ENCODE measurements around the gene DOCK11.
A peak's percentile ranks its signal among the peaks of the same experiment; 100 is the strongest.
"Not testable (repeated sequence)": the region's sequence is repeated elsewhere in the genome, so short reads cannot be mapped to it uniquely, and the experiment has no call there.

Gene DOCK11

GRCh38 chrX:118724775-118725174 lies 229.2 kb downstream of the DOCK11 start:
- H3K36me3 ChIP-seq (ENCODE audit: control insufficient read depth in 2 of 2, insufficient read depth in 2 of 2, low read length in 2 of 2), result no peaks in the 10 kb centered on the region
- peaks cover 20 to 23% of the 10 kb centered on the region in 2 donors for H3K4me1 ChIP-seq (ENCODE audit: control insufficient read depth in 2 of 2, insufficient read depth in 2 of 2, low read length in 2 of 2)
- H3K27ac ChIP-seq (ENCODE audit: low read depth in 2 of 2, low read length in 2 of 2), result peak overlapping the region; percentile 58 to 94
- no peak overlapping the region for H3K4me3 ChIP-seq (ENCODE audit: low read length in 2 of 2)
- H3K27me3 ChIP-seq (ENCODE audit: control insufficient read depth in 2 of 2, insufficient read depth in 2 of 2, low read length in 2 of 2), result no peaks in the 10 kb centered on the region
- no peaks in the 10 kb centered on the region for H3K9me3 ChIP-seq (ENCODE audit: control insufficient read depth in 2 of 2, low read length in 2 of 2)
- no peak overlapping the region for H3K9ac ChIP-seq (ENCODE audit: low read depth in 1 of 2, low read length in 2 of 2)

- H3K4me1 ChIP-seq (ENCODE audit: control insufficient read depth in 2 of 2, insufficient read depth in 2 of 2, low read length in 2 of 2), result peaks cover 20 to 25% of the 10 kb centered on the region in 2 donors
- no peaks in the 10 kb centered on the region for H3K9me3 ChIP-seq (ENCODE audit: control insufficient read depth in 2 of 2, low read length in 2 of 2)
- H3K9ac ChIP-seq (ENCODE audit: low read depth in 1 of 2, low read length in 2 of 2), result peak overlapping the region in 1 of 2 donors; percentile 70
- peak overlapping the region; percentile 89 to 94 for H3K27ac ChIP-seq (ENCODE audit: low read depth in 2 of 2, low read length in 2 of 2)
- H3K4me3 ChIP-seq (ENCODE audit: low read length in 2 of 2), result peak overlapping the region in 1 of 2 donors; percentile 71
- no peaks in the 10 kb centered on the region for H3K36me3 ChIP-seq (ENCODE audit: control insufficient read depth in 2 of 2, insufficient read depth in 2 of 2, low read length in 2 of 2)
- no peaks in the 10 kb centered on the region for H3K27me3 ChIP-seq (ENCODE audit: control insufficient read depth in 2 of 2, insufficient read depth in 2 of 2, low read length in 2 of 2)
Observed at GRCh38 chrX:118726396-118726795, 230.8 kb downstream of the DOCK11 start.

GRCh38 chrX:118726887-118727685 lies 231.5 kb downstream of the DOCK11 start, which contains the start of gene IL13RA1:
TSS of gene IL13RA1 (plus strand) at chrX:118727606. CDS start at chrX:118727639, 33 bp downstream.
- no peaks in the 10 kb centered on the region for H3K36me3 ChIP-seq (ENCODE audit: control insufficient read depth in 2 of 2, insufficient read depth in 2 of 2, low read length in 2 of 2)
- peak within 1 kb of the TSS; percentile 70 to 78 for H3K9ac ChIP-seq (ENCODE audit: low read depth in 1 of 2, low read length in 2 of 2)
- no peaks in the 10 kb centered on the region for H3K9me3 ChIP-seq (ENCODE audit: control insufficient read depth in 2 of 2, low read length in 2 of 2)
- H3K27me3 ChIP-seq (ENCODE audit: control insufficient read depth in 2 of 2, insufficient read depth in 2 of 2, low read length in 2 of 2), result no peaks in the 10 kb centered on the region
- peaks cover 20 to 25% of the 10 kb centered on the region in 2 donors for H3K4me1 ChIP-seq (ENCODE audit: control insufficient read depth in 2 of 2, insufficient read depth in 2 of 2, low read length in 2 of 2)
- H3K4me3 ChIP-seq (ENCODE audit: low read length in 2 of 2), result peak within 1 kb of the TSS; percentile 66 to 76
- H3K27ac ChIP-seq (ENCODE audit: low read depth in 2 of 2, low read length in 2 of 2), result peak within 1 kb of the TSS; percentile 89 to 94

- H3K4me1 ChIP-seq (ENCODE audit: control insufficient read depth in 2 of 2, insufficient read depth in 2 of 2, low read length in 2 of 2), result peaks cover 20 to 25% of the 10 kb centered on the region in 2 donors
- H3K36me3 ChIP-seq (ENCODE audit: control insufficient read depth in 2 of 2, insufficient read depth in 2 of 2, low read length in 2 of 2), result no peaks in the 10 kb centered on the region
- peak overlapping the region; percentile 65 to 76 for H3K4me3 ChIP-seq (ENCODE audit: low read length in 2 of 2)
- no peaks in the 10 kb centered on the region for H3K27me3 ChIP-seq (ENCODE audit: control insufficient read depth in 2 of 2, insufficient read depth in 2 of 2, low read length in 2 of 2)
- H3K27ac ChIP-seq (ENCODE audit: low read depth in 2 of 2, low read length in 2 of 2), result peak overlapping the region; percentile 89 to 94
- no peaks in the 10 kb centered on the region for H3K9me3 ChIP-seq (ENCODE audit: control insufficient read depth in 2 of 2, low read length in 2 of 2)
- peak overlapping the region; percentile 47 to 78 for H3K9ac ChIP-seq (ENCODE audit: low read depth in 1 of 2, low read length in 2 of 2)
Observed at GRCh38 chrX:118727686-118728339, 232.2 kb downstream of the DOCK11 start.

- Histone ChIP-seq H3K27me3 (ENCODE audit: control insufficient read depth in 2 of 2, insufficient read depth in 2 of 2, low read length in 2 of 2) (no peaks in the 10 kb centered on the region), H3K9ac (ENCODE audit: low read depth in 1 of 2, low read length in 2 of 2) (peak overlapping the region; percentile 38 to 78), H3K36me3 (ENCODE audit: control insufficient read depth in 2 of 2, insufficient read depth in 2 of 2, low read length in 2 of 2) (no peaks in the 10 kb centered on the region), H3K4me1 (ENCODE audit: control insufficient read depth in 2 of 2, insufficient read depth in 2 of 2, low read length in 2 of 2) (peaks cover 20 to 25% of the 10 kb centered on the region in 2 donors), H3K9me3 (ENCODE audit: control insufficient read depth in 2 of 2, low read length in 2 of 2) (no peaks in the 10 kb centered on the region), H3K4me3 (ENCODE audit: low read length in 2 of 2) (peak overlapping the region; percentile 18 to 76), H3K27ac (ENCODE audit: low read depth in 2 of 2, low read length in 2 of 2) (peak overlapping the region; percentile 89 to 94)
Observed at GRCh38 chrX:118729042-118729652, 233.5 kb downstream of the DOCK11 start.

GRCh38 chrX:118730500-118731247 lies 235.1 kb downstream of the DOCK11 start:
- Histone ChIP-seq H3K9ac (ENCODE audit: low read depth in 1 of 2, low read length in 2 of 2) (no peak overlapping the region), H3K36me3 (ENCODE audit: control insufficient read depth in 2 of 2, insufficient read depth in 2 of 2, low read length in 2 of 2) (no peaks in the 10 kb centered on the region), H3K4me3 (ENCODE audit: low read length in 2 of 2) (peak overlapping the region in 1 of 2 donors; percentile 34), H3K27ac (ENCODE audit: low read depth in 2 of 2, low read length in 2 of 2) (peak overlapping the region in 1 of 2 donors; percentile 32), H3K4me1 (ENCODE audit: control insufficient read depth in 2 of 2, insufficient read depth in 2 of 2, low read length in 2 of 2) (peaks cover 15% of the 10 kb centered on the region in 2 donors), H3K9me3 (ENCODE audit: control insufficient read depth in 2 of 2, low read length in 2 of 2) (no peaks in the 10 kb centered on the region), H3K27me3 (ENCODE audit: control insufficient read depth in 2 of 2, insufficient read depth in 2 of 2, low read length in 2 of 2) (no peaks in the 10 kb centered on the region)

- H3K36me3 ChIP-seq (ENCODE audit: control insufficient read depth in 2 of 2, insufficient read depth in 2 of 2, low read length in 2 of 2); H3K9ac ChIP-seq (ENCODE audit: low read depth in 1 of 2, low read length in 2 of 2); H3K9me3 ChIP-seq (ENCODE audit: control insufficient read depth in 2 of 2, low read length in 2 of 2); H3K4me1 ChIP-seq (ENCODE audit: control insufficient read depth in 2 of 2, insufficient read depth in 2 of 2, low read length in 2 of 2); H3K4me3 ChIP-seq (ENCODE audit: low read length in 2 of 2); H3K27ac ChIP-seq (ENCODE audit: low read depth in 2 of 2, low read length in 2 of 2); H3K27me3 ChIP-seq (ENCODE audit: control insufficient read depth in 2 of 2, insufficient read depth in 2 of 2, low read length in 2 of 2): not testable (repeated sequence)
Observed at GRCh38 chrX:118732551-118732950, 236.9 kb downstream of the DOCK11 start.

GRCh38 chrX:118734909-118735308 lies 239.3 kb downstream of the DOCK11 start:
- Histone ChIP-seq H3K9me3 (ENCODE audit: control insufficient read depth in 2 of 2, low read length in 2 of 2) (no peaks in the 10 kb centered on the region), H3K36me3 (ENCODE audit: control insufficient read depth in 2 of 2, insufficient read depth in 2 of 2, low read length in 2 of 2) (no peaks in the 10 kb centered on the region), H3K9ac (ENCODE audit: low read depth in 1 of 2, low read length in 2 of 2) (no peak overlapping the region), H3K27ac (ENCODE audit: low read depth in 2 of 2, low read length in 2 of 2) (no peak overlapping the region), H3K4me1 (ENCODE audit: control insufficient read depth in 2 of 2, insufficient read depth in 2 of 2, low read length in 2 of 2) (peaks cover 0 to 2% of the 10 kb centered on the region in 2 donors), H3K27me3 (ENCODE audit: control insufficient read depth in 2 of 2, insufficient read depth in 2 of 2, low read length in 2 of 2) (peaks cover 0 to 1% of the 10 kb centered on the region in 2 donors), H3K4me3 (ENCODE audit: low read length in 2 of 2) (no peak overlapping the region)

Measured in mucosa of rectum (tissue), 2 donors.